ENCODE measurements around the gene WDR27.

Gene WDR27

DNA sequence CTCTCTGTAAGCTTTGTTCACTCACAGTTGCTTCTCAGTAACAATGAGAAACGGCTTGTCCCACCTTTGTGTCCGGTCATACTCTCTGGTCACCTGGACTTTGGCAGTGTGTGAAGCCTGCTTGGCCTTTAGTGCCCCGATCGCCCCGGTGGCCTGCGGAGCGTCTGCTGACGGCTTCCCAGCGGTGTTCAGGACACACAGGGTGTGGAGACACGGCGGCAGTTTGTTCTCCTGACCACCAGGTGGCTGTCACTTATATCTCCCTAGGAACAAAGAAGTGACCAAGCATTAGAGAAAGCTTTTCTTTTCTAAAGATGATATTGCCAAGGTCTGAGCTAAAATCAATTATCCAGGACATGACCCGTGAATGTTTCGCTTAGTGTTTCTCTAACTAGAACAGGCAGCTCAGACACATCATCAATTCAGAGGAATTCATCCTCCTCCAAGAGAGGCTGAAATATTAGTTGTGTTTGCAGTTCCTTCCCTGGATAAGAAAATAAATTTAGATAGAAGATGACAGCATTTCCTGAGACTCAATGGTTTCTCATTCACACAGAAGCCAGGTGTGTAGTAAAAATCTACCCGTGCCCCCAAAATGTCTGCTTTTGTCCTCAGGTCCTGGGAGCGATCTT lies 280.8 kb downstream of the WDR27 start:
- no peak overlapping the region for H3K23ac ChIP-seq (ENCODE audit: low read depth, low read length, poor library complexity)
- H3K9me3 ChIP-seq (replicated peaks in 1 of 2; ENCODE audit: control insufficient read depth in 2 of 2, insufficient read depth in 1 of 2, low read depth in 1 of 2, low read length in 2 of 2): peaks cover 5 to 13% of the 10 kb centered on the region in 2 donors
- no peak overlapping the region for H4K91ac ChIP-seq (ENCODE audit: low read depth, low read length, poor library complexity)
- no peak overlapping the region for H2AK5ac ChIP-seq (ENCODE audit: low read depth, low read length)
- no peak overlapping the region for H2BK120ac ChIP-seq (ENCODE audit: low read depth, low read length)
- no peak overlapping the region for H3K27ac ChIP-seq (replicated peaks; ENCODE audit: low read length)
- no peak overlapping the region for H2BK15ac ChIP-seq (ENCODE audit: low read length)
- no CpG with 5 or more reads among the region's 15 CpGs for WGBS, 2 donors (ENCODE audit: extremely low coverage in 2 of 2, insufficient read length in 2 of 2, insufficient replicate concordance in 1 of 2)
- no peaks in the 10 kb centered on the region for H3K36me3 ChIP-seq (replicated peaks in 1 of 2; ENCODE audit: control insufficient read depth in 2 of 2, insufficient read depth in 2 of 2, low read length in 2 of 2)
- no peak overlapping the region for H2BK5ac ChIP-seq (ENCODE audit: low read length)
- H3K18ac ChIP-seq (ENCODE audit: low read length): peak overlapping the region; percentile 77
- no peaks in the 10 kb centered on the region for H3K27me3 ChIP-seq (ENCODE audit: control insufficient read depth in 3 of 3, insufficient read depth in 3 of 3, low read depth in 1 of 3, low read length in 3 of 3)
- H3K4me1 ChIP-seq (ENCODE audit: control insufficient read depth in 2 of 2, insufficient read depth in 1 of 2, low read depth in 1 of 2, low read length in 2 of 2): peaks cover 0 to 5% of the 10 kb centered on the region in 2 donors
- H2BK12ac ChIP-seq (ENCODE audit: low read length): no peak overlapping the region
- DNase-seq (ENCODE audit: low spot score): no peak
- H3K9ac ChIP-seq (ENCODE audit: low read depth, low read length, poor library complexity): no peak overlapping the region
- no peak overlapping the region for H3K4me2 ChIP-seq (ENCODE audit: insufficient read depth, low read length, poor library complexity, severe bottlenecking)
- peak overlapping the region; percentile 50 for H4K8ac ChIP-seq (ENCODE audit: low read depth, low read length)
- no peaks in the 10 kb centered on the region for H3K79me1 ChIP-seq (ENCODE audit: low read depth, low read length)
- no peak overlapping the region for H3K14ac ChIP-seq (ENCODE audit: low read length)
- H3K4ac ChIP-seq (ENCODE audit: low read length): no peak overlapping the region
- no peak overlapping the region for H3K4me3 ChIP-seq (ENCODE audit: low read length in 2 of 2)
- H2AFZ ChIP-seq (ENCODE audit: low read length): peak overlapping the region; percentile 62

DNA sequence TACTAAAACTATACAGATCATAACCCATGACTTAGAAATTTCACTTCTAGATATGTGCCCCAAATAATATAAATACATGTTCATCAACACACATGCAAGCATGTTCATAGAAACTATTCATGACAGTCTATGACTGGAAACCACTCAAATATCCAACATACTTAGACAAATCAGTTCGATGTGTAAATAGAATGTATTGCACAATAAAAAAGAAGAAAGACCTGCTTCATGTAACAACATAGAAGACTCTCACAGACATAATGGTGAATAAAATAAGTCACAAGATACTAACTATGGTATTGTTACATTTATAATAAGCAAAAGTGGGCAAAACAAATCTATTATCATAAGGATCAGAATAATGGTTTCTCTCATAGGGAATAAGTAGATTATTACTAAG lies 284.7 kb downstream of the WDR27 start:
- Histone ChIP-seq H3K9me3 (replicated peaks in 1 of 2; ENCODE audit: control insufficient read depth in 2 of 2, insufficient read depth in 1 of 2, low read depth in 1 of 2, low read length in 2 of 2) (peaks cover 11 to 24% of the 10 kb centered on the region in 2 donors), H3K79me1 (ENCODE audit: low read depth, low read length) (no peaks in the 10 kb centered on the region), H2BK120ac (ENCODE audit: low read depth, low read length) (no peak overlapping the region), H3K9ac (ENCODE audit: low read depth, low read length, poor library complexity) (no peak overlapping the region), H2AK5ac (ENCODE audit: low read depth, low read length) (no peak overlapping the region), H2BK15ac (ENCODE audit: low read length) (no peak overlapping the region), H3K27me3 (ENCODE audit: control insufficient read depth in 3 of 3, insufficient read depth in 3 of 3, low read depth in 1 of 3, low read length in 3 of 3) (no peaks in the 10 kb centered on the region), H3K18ac (ENCODE audit: low read length) (no peak overlapping the region), H3K4me2 (ENCODE audit: insufficient read depth, low read length, poor library complexity, severe bottlenecking) (no peak overlapping the region), H4K91ac (ENCODE audit: low read depth, low read length, poor library complexity) (no peak overlapping the region), H3K23ac (ENCODE audit: low read depth, low read length, poor library complexity) (no peak overlapping the region), H3K4me1 (ENCODE audit: control insufficient read depth in 2 of 2, insufficient read depth in 1 of 2, low read depth in 1 of 2, low read length in 2 of 2) (peaks cover 0 to 2% of the 10 kb centered on the region in 2 donors), H2AFZ (ENCODE audit: low read length) (no peak overlapping the region), H3K27ac (replicated peaks; ENCODE audit: low read length) (no peak overlapping the region), H3K4ac (ENCODE audit: low read length) (no peak overlapping the region), H2BK12ac (ENCODE audit: low read length) (no peak overlapping the region), H2BK5ac (ENCODE audit: low read length) (no peak overlapping the region), H3K36me3 (replicated peaks in 1 of 2; ENCODE audit: control insufficient read depth in 2 of 2, insufficient read depth in 2 of 2, low read length in 2 of 2) (no peaks in the 10 kb centered on the region), H3K14ac (ENCODE audit: low read length) (no peak overlapping the region), H4K8ac (ENCODE audit: low read depth, low read length) (no peak overlapping the region), H3K4me3 (ENCODE audit: low read length in 2 of 2) (no peak overlapping the region)
- no peak for DNase-seq (ENCODE audit: low spot score)
- no CpG with 5 or more reads among the region's 1 CpG for WGBS, 2 donors (ENCODE audit: extremely low coverage in 2 of 2, insufficient read length in 2 of 2, insufficient replicate concordance in 1 of 2)

DNA sequence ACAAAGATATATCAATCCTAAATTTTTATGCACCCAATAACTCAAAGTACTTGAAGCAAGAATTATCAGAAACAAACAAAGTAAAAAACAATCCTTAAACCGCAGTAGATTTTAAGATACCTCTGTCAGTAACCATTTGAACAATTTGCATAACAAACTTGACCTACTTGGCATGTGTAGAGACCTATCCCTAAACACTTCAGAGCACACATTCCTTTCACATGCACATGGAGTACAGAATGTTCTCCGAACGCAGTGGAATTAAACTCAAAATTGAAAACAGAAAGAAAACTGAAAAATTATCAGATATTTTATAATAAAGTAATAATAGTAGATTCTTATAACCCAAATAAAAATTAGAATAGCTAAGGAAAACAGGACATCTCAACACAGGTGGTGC lies 285.6 kb downstream of the WDR27 start:
- Histone ChIP-seq H2AFZ (ENCODE audit: low read length) (no peak overlapping the region), H4K8ac (ENCODE audit: low read depth, low read length) (no peak overlapping the region), H3K4me3 (ENCODE audit: low read length in 2 of 2) (no peak overlapping the region), H2BK5ac (ENCODE audit: low read length) (no peak overlapping the region), H2BK15ac (ENCODE audit: low read length) (no peak overlapping the region), H2BK12ac (ENCODE audit: low read length) (no peak overlapping the region), H3K18ac (ENCODE audit: low read length) (no peak overlapping the region), H3K36me3 (replicated peaks in 1 of 2; ENCODE audit: control insufficient read depth in 2 of 2, insufficient read depth in 2 of 2, low read length in 2 of 2) (no peaks in the 10 kb centered on the region), H3K4me2 (ENCODE audit: insufficient read depth, low read length, poor library complexity, severe bottlenecking) (no peak overlapping the region), H3K79me1 (ENCODE audit: low read depth, low read length) (no peaks in the 10 kb centered on the region), H2BK120ac (ENCODE audit: low read depth, low read length) (no peak overlapping the region), H3K9ac (ENCODE audit: low read depth, low read length, poor library complexity) (no peak overlapping the region), H3K23ac (ENCODE audit: low read depth, low read length, poor library complexity) (no peak overlapping the region), H3K4me1 (ENCODE audit: control insufficient read depth in 2 of 2, insufficient read depth in 1 of 2, low read depth in 1 of 2, low read length in 2 of 2) (peaks cover 0 to 2% of the 10 kb centered on the region in 2 donors), H3K4ac (ENCODE audit: low read length) (no peak overlapping the region), H3K27ac (replicated peaks; ENCODE audit: low read length) (no peak overlapping the region), H3K27me3 (ENCODE audit: control insufficient read depth in 3 of 3, insufficient read depth in 3 of 3, low read depth in 1 of 3, low read length in 3 of 3) (no peaks in the 10 kb centered on the region), H3K9me3 (replicated peaks in 1 of 2; ENCODE audit: control insufficient read depth in 2 of 2, insufficient read depth in 1 of 2, low read depth in 1 of 2, low read length in 2 of 2) (peaks cover 11 to 24% of the 10 kb centered on the region in 2 donors), H2AK5ac (ENCODE audit: low read depth, low read length) (no peak overlapping the region), H4K91ac (ENCODE audit: low read depth, low read length, poor library complexity) (no peak overlapping the region), H3K14ac (ENCODE audit: low read length) (no peak overlapping the region)
- no CpG with 5 or more reads among the region's 3 CpGs for WGBS, 2 donors (ENCODE audit: extremely low coverage in 2 of 2, insufficient read length in 2 of 2, insufficient replicate concordance in 1 of 2)
- no peak for DNase-seq (ENCODE audit: low spot score)

DNA sequence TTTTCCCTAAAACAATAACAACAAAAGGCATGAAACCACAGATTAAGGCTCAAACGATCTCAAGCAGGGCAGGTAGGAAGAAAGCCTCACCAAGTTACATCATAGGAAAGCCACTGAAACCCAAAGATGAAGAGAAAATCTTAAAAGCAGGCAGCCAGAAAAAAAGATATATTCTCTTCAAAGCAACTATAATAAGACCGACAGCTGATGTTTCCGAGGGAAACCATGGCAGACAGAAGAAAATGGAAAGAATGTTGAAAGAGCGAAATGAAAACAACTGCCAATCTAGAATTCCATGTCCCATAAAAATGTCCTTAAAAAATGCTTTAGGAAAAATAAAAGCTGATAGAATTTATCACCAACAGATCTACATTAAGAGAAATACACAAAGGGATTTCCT lies 286.6 kb downstream of the WDR27 start:
- Histone ChIP-seq H2BK5ac (ENCODE audit: low read length) (no peak overlapping the region), H4K8ac (ENCODE audit: low read depth, low read length) (no peak overlapping the region), H3K4ac (ENCODE audit: low read length) (no peak overlapping the region), H3K4me3 (ENCODE audit: low read length in 2 of 2) (no peak overlapping the region), H3K9me3 (replicated peaks in 1 of 2; ENCODE audit: control insufficient read depth in 2 of 2, insufficient read depth in 1 of 2, low read depth in 1 of 2, low read length in 2 of 2) (peaks cover 11 to 20% of the 10 kb centered on the region in 2 donors), H3K79me1 (ENCODE audit: low read depth, low read length) (no peaks in the 10 kb centered on the region), H2BK12ac (ENCODE audit: low read length) (no peak overlapping the region), H2BK120ac (ENCODE audit: low read depth, low read length) (no peak overlapping the region), H2AK5ac (ENCODE audit: low read depth, low read length) (no peak overlapping the region), H3K18ac (ENCODE audit: low read length) (no peak overlapping the region), H3K27me3 (ENCODE audit: control insufficient read depth in 3 of 3, insufficient read depth in 3 of 3, low read depth in 1 of 3, low read length in 3 of 3) (no peaks in the 10 kb centered on the region), H3K14ac (ENCODE audit: low read length) (no peak overlapping the region), H3K23ac (ENCODE audit: low read depth, low read length, poor library complexity) (no peak overlapping the region), H4K91ac (ENCODE audit: low read depth, low read length, poor library complexity) (no peak overlapping the region), H3K27ac (replicated peaks; ENCODE audit: low read length) (no peak overlapping the region), H3K36me3 (replicated peaks in 1 of 2; ENCODE audit: control insufficient read depth in 2 of 2, insufficient read depth in 2 of 2, low read length in 2 of 2) (no peaks in the 10 kb centered on the region), H3K9ac (ENCODE audit: low read depth, low read length, poor library complexity) (no peak overlapping the region), H3K4me2 (ENCODE audit: insufficient read depth, low read length, poor library complexity, severe bottlenecking) (no peak overlapping the region), H3K4me1 (ENCODE audit: control insufficient read depth in 2 of 2, insufficient read depth in 1 of 2, low read depth in 1 of 2, low read length in 2 of 2) (no peaks in the 10 kb centered on the region), H2AFZ (ENCODE audit: low read length) (no peak overlapping the region), H2BK15ac (ENCODE audit: low read length) (no peak overlapping the region)
- no CpG with 5 or more reads among the region's 4 CpGs for WGBS, 2 donors (ENCODE audit: extremely low coverage in 2 of 2, insufficient read length in 2 of 2, insufficient replicate concordance in 1 of 2)
- no peak for DNase-seq (ENCODE audit: low spot score)
